GM15510 (cell line): ENCODE results near the gene PIK3R4.

Source experiments
- POLR2A ChIP-seq: IDR thresholded peaks from 3 replicates; pipeline ENCODE4 v1.6.1; 2011; ENCODE audit warnings: borderline replicate concordance; ENCODE audit not compliant: insufficient read length; ENCODE audit errors: extremely low read depth

The PIK3R4 gene

GRCh38 chr3:130757611-130758150 is 11.1 kb upstream of the PIK3R4 start:
- no peak for TF ChIP-seq POLR2A

GRCh38 chr3:130755666-130756065 is 9.0 kb upstream of the PIK3R4 start:
- no peak for TF ChIP-seq POLR2A

GRCh38 chr3:130748981-130749380 is 2.4 kb upstream of the PIK3R4 start:
- TF ChIP-seq POLR2A, result no peak

- TF ChIP-seq POLR2A, result no peak
Measured at GRCh38 chr3:130748467-130748861, 1.8 kb upstream of the PIK3R4 start.

- no peak for TF ChIP-seq POLR2A
Measured at GRCh38 chr3:130743354-130743753, 3.3 kb downstream of the PIK3R4 start.

GRCh38 chr3:130741946-130742610 is 4.6 kb downstream of the PIK3R4 start:
- no peak for TF ChIP-seq POLR2A

GRCh38 chr3:130739848-130740247 is 6.8 kb downstream of the PIK3R4 start:
- no peak for TF ChIP-seq POLR2A

GRCh38 chr3:130738241-130738640 is 8.4 kb downstream of the PIK3R4 start:
- TF ChIP-seq POLR2A, result no peak

GRCh38 chr3:130737622-130738021 is 9.0 kb downstream of the PIK3R4 start:
- TF ChIP-seq POLR2A, result no peak

- no peak for TF ChIP-seq POLR2A
Measured at GRCh38 chr3:130733236-130733875, 13.3 kb downstream of the PIK3R4 start.

GRCh38 chr3:130732501-130732900 is 14.1 kb downstream of the PIK3R4 start:
- no peak for TF ChIP-seq POLR2A

GRCh38 chr3:130731817-130732216 is 14.8 kb downstream of the PIK3R4 start:
- no peak for TF ChIP-seq POLR2A

GRCh38 chr3:130729154-130729553 is 17.5 kb downstream of the PIK3R4 start:
- TF ChIP-seq POLR2A, result no peak

- no peak for TF ChIP-seq POLR2A
Measured at GRCh38 chr3:130728037-130728436, 18.6 kb downstream of the PIK3R4 start.

- no peak for TF ChIP-seq POLR2A
Measured at GRCh38 chr3:130725746-130726145, 20.9 kb downstream of the PIK3R4 start.

- no peak for TF ChIP-seq POLR2A
Measured at GRCh38 chr3:130715616-130716015, 31.0 kb downstream of the PIK3R4 start.
